Measurements from ENCODE around the gene TMEM109.

Gene TMEM109

DNA sequence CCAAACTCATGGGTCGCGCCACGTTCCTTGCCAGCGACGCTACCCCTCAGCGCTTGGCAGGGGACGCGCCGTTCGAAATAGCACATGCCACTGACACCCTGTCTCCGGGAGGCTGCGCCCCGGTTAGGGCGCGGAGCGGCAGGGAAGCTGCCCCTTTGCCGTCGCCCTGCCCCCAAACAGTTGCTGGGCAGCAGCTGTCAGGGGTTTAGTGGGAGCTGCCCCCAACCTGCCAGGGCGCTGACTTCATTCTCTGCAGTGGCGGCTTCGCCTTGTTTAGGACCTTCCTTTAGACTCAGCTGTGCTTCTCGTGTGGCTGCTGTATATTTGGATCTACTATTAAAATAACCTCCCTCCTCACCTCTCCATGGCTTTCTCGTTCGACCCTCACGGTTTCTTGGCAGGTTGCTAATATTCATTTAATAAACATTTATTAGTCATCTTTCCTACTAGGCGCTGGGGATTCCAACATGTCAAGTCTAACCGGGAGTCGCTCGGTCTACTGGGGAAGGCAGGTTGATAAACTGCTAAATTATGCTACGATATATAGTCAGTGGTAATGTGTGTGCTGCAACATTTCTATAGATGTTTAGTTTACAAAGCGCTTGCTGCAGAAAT, 782 bp downstream of the TMEM109 start:
- Mint-ChIP-seq H3K4me1 (ENCODE audit: low read depth) (peaks cover 77% of the 10 kb centered on the region), H3K4me3 (peak overlapping the region; percentile 99), H3K9me3 (ENCODE audit: low read depth) (no peaks in the 10 kb centered on the region), H3K36me3 (peaks cover 9% of the 10 kb centered on the region), H3K27ac (peak overlapping the region; percentile 89), H3K27me3 (no peaks in the 10 kb centered on the region)

GRCh38 chr11:60915248-60915914, 1.4 kb downstream of the TMEM109 start:
- peaks cover 10% of the 10 kb centered on the region for H3K36me3 Mint-ChIP-seq
- peaks cover 75% of the 10 kb centered on the region for H3K4me1 Mint-ChIP-seq (ENCODE audit: low read depth)
- H3K9me3 Mint-ChIP-seq (ENCODE audit: low read depth), result no peaks in the 10 kb centered on the region
- no peaks in the 10 kb centered on the region for H3K27me3 Mint-ChIP-seq
- peak overlapping the region; percentile 99 for H3K4me3 Mint-ChIP-seq
- H3K27ac Mint-ChIP-seq, result peak overlapping the region; percentile 89

- Mint-ChIP-seq H3K4me1 (ENCODE audit: low read depth) (peaks cover 61% of the 10 kb centered on the region), H3K9me3 (ENCODE audit: low read depth) (no peaks in the 10 kb centered on the region), H3K4me3 (peak overlapping the region; percentile 59), H3K27me3 (no peaks in the 10 kb centered on the region), H3K27ac (peak overlapping the region; percentile 41), H3K36me3 (peaks cover 19% of the 10 kb centered on the region)
Observed at GRCh38 chr11:60916669-60917206, 2.8 kb downstream of the TMEM109 start.

GRCh38 chr11:60917267-60917666, 3.3 kb downstream of the TMEM109 start:
- no peaks in the 10 kb centered on the region for H3K27me3 Mint-ChIP-seq
- H3K4me1 Mint-ChIP-seq (ENCODE audit: low read depth), result peaks cover 56% of the 10 kb centered on the region

DNA sequence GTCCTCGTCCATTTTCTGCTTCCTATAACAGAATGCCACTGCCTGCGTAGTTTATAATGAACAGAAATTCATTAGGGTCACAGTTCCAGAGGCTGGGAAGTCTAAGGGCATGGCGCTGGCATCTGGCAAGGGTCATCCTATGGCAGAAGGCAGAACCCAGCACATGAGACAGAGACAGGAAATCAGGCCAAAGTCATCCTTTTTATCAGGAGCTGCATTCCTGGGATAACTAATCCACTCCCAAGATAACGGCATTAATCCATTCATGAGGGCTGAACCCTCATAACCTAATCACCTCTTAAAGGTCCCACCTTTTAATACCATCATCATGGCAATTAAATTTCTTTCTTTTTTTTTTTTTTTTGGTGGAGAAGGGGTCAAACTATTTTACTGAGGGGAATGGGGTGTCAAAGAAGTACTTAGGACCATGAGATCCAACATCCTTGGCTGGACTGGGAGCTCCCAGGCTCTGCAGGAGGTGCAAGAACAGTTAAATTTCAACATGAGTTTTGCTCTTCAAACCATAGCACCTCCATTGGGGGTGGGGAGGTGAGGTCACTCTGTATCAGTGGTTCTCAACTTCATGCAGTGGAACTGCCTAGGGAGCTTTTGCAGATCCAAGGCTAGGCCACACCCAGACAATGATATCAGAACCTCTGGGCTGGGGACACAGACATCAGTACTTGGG, 4.4 kb downstream of the TMEM109 start:
- H3K36me3 Mint-ChIP-seq, result peaks cover 22% of the 10 kb centered on the region

More at GRCh38 chr11:60917267-60917666, 3.3 kb downstream of the TMEM109 start:
- peak overlapping the region; percentile 59 for H3K4me3 Mint-ChIP-seq
- no peak overlapping the region for H3K27ac Mint-ChIP-seq
- peaks cover 19% of the 10 kb centered on the region for H3K36me3 Mint-ChIP-seq
- H3K9me3 Mint-ChIP-seq (ENCODE audit: low read depth), result no peaks in the 10 kb centered on the region

GRCh38 chr11:60918939-60919265, 4.9 kb downstream of the TMEM109 start:
- Mint-ChIP-seq H3K27me3 (no peaks in the 10 kb centered on the region), H3K9me3 (ENCODE audit: low read depth) (no peaks in the 10 kb centered on the region), H3K27ac (no peak overlapping the region), H3K4me3 (no peak overlapping the region), H3K36me3 (peaks cover 22% of the 10 kb centered on the region), H3K4me1 (ENCODE audit: low read depth) (peaks cover 45% of the 10 kb centered on the region)

More for the DNA sequence above, 4.4 kb downstream of the TMEM109 start:
- Mint-ChIP-seq H3K9me3 (ENCODE audit: low read depth) (no peaks in the 10 kb centered on the region), H3K27me3 (no peaks in the 10 kb centered on the region), H3K4me3 (no peak overlapping the region), H3K27ac (no peak overlapping the region), H3K4me1 (ENCODE audit: low read depth) (peaks cover 48% of the 10 kb centered on the region)

GRCh38 chr11:60919320-60919719, 5.4 kb downstream of the TMEM109 start:
- Mint-ChIP-seq H3K27me3 (no peaks in the 10 kb centered on the region), H3K9me3 (ENCODE audit: low read depth) (no peaks in the 10 kb centered on the region), H3K4me3 (peak overlapping the region; percentile 27), H3K27ac (no peak overlapping the region), H3K36me3 (peaks cover 22% of the 10 kb centered on the region), H3K4me1 (ENCODE audit: low read depth) (peaks cover 46% of the 10 kb centered on the region)

DNA sequence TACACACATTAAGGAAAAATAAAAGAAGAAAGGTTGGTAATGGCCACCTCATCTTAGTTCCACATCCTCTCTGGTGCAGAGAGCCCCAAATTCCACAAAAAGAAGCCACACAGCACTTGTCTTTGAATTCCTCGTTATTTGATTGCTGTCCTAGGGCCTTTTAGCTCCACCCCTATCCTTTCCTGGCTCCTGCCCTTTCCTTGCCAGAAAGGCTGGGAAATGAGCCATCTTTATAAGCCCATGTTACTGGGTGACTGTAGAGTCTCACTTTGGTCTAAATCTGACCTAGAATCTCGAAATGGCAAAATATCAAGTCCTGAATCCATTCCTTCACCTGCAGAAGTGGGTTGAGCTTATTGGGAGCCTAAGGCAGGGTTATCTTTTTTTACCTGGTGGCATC, 6.0 kb downstream of the TMEM109 start:
- Mint-ChIP-seq H3K4me3 (no peak overlapping the region), H3K27ac (no peak overlapping the region), H3K4me1 (ENCODE audit: low read depth) (peaks cover 44% of the 10 kb centered on the region), H3K9me3 (ENCODE audit: low read depth) (no peaks in the 10 kb centered on the region), H3K36me3 (peaks cover 22% of the 10 kb centered on the region), H3K27me3 (no peaks in the 10 kb centered on the region)

DNA sequence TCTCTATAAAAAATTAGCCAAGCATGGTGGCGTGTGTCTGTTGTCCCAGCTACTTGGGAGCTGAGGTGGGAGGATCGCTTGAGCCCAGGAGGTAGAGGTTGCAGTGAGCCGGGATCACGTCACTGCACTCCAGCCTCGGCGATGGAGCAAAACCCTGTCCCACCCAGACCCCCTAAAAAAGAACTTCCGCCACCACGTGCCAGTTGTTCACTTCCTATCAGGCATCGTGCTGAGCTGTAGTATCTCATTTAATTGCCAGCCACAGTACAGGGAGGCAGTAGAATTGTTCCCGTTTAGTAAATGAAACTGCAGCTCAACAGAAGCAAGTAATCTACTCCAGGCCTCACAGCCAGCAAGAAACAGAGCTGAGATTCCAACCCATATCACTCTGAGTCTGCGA, 7.3 kb downstream of the TMEM109 start:
- H3K4me1 Mint-ChIP-seq (ENCODE audit: low read depth), result peaks cover 45% of the 10 kb centered on the region
- H3K4me3 Mint-ChIP-seq, result no peak overlapping the region
- H3K27ac Mint-ChIP-seq, result no peak overlapping the region
- peaks cover 18% of the 10 kb centered on the region for H3K36me3 Mint-ChIP-seq
- no peaks in the 10 kb centered on the region for H3K27me3 Mint-ChIP-seq
- H3K9me3 Mint-ChIP-seq (ENCODE audit: low read depth), result no peaks in the 10 kb centered on the region

- H3K36me3 Mint-ChIP-seq, result peaks cover 18% of the 10 kb centered on the region
- no peak overlapping the region for H3K4me3 Mint-ChIP-seq
- H3K27ac Mint-ChIP-seq, result no peak overlapping the region
- no peaks in the 10 kb centered on the region for H3K27me3 Mint-ChIP-seq
- H3K4me1 Mint-ChIP-seq (ENCODE audit: low read depth), result peaks cover 39% of the 10 kb centered on the region
- H3K9me3 Mint-ChIP-seq (ENCODE audit: low read depth), result no peaks in the 10 kb centered on the region
Observed at GRCh38 chr11:60921777-60922335, 7.9 kb downstream of the TMEM109 start.

GRCh38 chr11:60922906-60923305, 8.9 kb downstream of the TMEM109 start:
- no peak overlapping the region for H3K27ac Mint-ChIP-seq
- H3K4me3 Mint-ChIP-seq, result no peak overlapping the region
- peaks cover 18% of the 10 kb centered on the region for H3K36me3 Mint-ChIP-seq

GRCh38 chr11:60923326-60923725, 9.4 kb downstream of the TMEM109 start:
- Mint-ChIP-seq H3K27me3 (no peaks in the 10 kb centered on the region), H3K27ac (no peak overlapping the region), H3K4me1 (ENCODE audit: low read depth) (peaks cover 29% of the 10 kb centered on the region), H3K9me3 (ENCODE audit: low read depth) (no peaks in the 10 kb centered on the region), H3K4me3 (peak overlapping the region; percentile 49), H3K36me3 (peaks cover 18% of the 10 kb centered on the region)

More at GRCh38 chr11:60922906-60923305, 8.9 kb downstream of the TMEM109 start:
- Mint-ChIP-seq H3K4me1 (ENCODE audit: low read depth) (peaks cover 33% of the 10 kb centered on the region), H3K9me3 (ENCODE audit: low read depth) (no peaks in the 10 kb centered on the region), H3K27me3 (no peaks in the 10 kb centered on the region)

GRCh38 chr11:60923800-60924109, 9.8 kb downstream of the TMEM109 start:
- Mint-ChIP-seq H3K9me3 (ENCODE audit: low read depth) (no peaks in the 10 kb centered on the region), H3K27me3 (no peaks in the 10 kb centered on the region), H3K4me1 (ENCODE audit: low read depth) (peaks cover 28% of the 10 kb centered on the region), H3K27ac (no peak overlapping the region), H3K36me3 (peaks cover 18% of the 10 kb centered on the region), H3K4me3 (peak overlapping the region; percentile 62)

DNA sequence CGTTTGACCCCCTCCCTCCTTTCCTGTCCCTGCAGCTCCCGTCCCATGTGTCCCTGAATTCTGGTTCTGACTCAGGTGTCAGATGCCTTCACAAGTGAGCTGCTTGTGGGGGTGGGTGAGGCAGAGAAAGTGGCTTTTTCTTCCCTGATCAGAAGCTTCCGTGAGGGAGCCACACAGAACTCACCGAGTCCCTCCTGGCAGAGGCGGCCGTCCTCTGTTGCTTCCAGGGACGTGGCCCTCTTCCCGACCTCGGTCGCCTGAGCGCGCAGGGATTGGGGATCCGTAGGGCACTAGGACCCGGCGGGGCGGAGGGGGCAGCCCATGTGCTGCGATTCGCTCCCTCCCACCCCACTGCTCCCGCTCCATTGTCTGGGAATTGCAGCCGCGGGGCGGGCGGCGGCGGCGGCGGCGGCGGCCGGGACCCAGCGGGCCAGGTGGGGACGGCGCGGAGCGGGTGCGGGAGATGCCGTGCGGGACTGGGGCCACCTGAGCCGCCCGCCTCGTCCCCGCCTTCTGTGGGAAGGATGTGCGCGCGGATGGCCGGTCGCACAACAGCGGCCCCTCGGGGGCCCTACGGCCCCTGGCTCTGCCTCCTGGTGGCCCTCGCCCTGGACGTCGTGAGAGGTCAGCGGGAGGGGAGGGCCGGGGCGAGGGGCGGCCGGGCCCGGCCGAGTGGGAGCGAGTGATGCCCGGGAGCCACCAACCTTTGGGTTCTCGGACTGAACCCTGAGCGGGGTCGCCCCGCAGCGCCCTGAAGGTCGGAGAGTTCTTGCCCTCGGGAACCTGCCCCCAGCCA, 10.3 kb downstream of the TMEM109 start, which contains the start of gene TMEM132A:
TMEM132A (plus strand) TSS at position 351 of the 796 bp plus-strand sequence; CDS start at position 525, 174 bp downstream.
- Mint-ChIP-seq H3K9me3 (ENCODE audit: low read depth) (no peaks in the 10 kb centered on the region), H3K27ac (no peak within 1 kb of the TSS), H3K4me3 (peak within 1 kb of the TSS; percentile 73), H3K4me1 (ENCODE audit: low read depth) (peaks cover 22% of the 10 kb centered on the region), H3K27me3 (no peaks in the 10 kb centered on the region), H3K36me3 (peaks cover 18% of the 10 kb centered on the region)

All from activated naive CD8-positive, alpha-beta T cell (primary cell).